ENCODE results near the gene BTBD7.

- TF ChIP-seq CTCF (IDR thresholded peaks at IDR 0.05) = no peak
- no peak for TF ChIP-seq POLR2A (IDR thresholded peaks at IDR 0.05)
These were observed 10.4 kb upstream of the BTBD7 start for GRCh38 chr14:93343266-93343665.

Data from ovary (tissue), 3 donors.